GM13976 (cell line): Measurements from ENCODE around the gene UBN1.

Experiments used
- DNase-seq: peaks from one replicate; pipeline ENCODE4 v3.0.0; 2012; ENCODE audit warnings: low spot score
- in situ Hi-C: fragments of 300-500 bp; cut with MboI; formaldehyde crosslinking; loops from one replicate; pipeline ENCODE4 v1.12.0; 2022; ENCODE audit warnings: low sequenced_read_pairs, mixed read lengths, inconsistent platforms; ENCODE audit not compliant: unreplicated experiment
- TF ChIP-seq, protein P1 (sequence below): IDR thresholded peaks from 2 replicates; pipeline ENCODE4 v1.5.1; 2012; ENCODE audit warnings: borderline replicate concordance, mild to moderate bottlenecking; ENCODE audit not compliant: insufficient read depth; ENCODE audit errors: extremely low read depth, missing control alignments, control extremely low read depth

The UBN1 gene

GRCh38 chr16:4890026-4890425 lies 42.7 kb downstream of the UBN1 start:
- TF ChIP-seq, protein P1, sequence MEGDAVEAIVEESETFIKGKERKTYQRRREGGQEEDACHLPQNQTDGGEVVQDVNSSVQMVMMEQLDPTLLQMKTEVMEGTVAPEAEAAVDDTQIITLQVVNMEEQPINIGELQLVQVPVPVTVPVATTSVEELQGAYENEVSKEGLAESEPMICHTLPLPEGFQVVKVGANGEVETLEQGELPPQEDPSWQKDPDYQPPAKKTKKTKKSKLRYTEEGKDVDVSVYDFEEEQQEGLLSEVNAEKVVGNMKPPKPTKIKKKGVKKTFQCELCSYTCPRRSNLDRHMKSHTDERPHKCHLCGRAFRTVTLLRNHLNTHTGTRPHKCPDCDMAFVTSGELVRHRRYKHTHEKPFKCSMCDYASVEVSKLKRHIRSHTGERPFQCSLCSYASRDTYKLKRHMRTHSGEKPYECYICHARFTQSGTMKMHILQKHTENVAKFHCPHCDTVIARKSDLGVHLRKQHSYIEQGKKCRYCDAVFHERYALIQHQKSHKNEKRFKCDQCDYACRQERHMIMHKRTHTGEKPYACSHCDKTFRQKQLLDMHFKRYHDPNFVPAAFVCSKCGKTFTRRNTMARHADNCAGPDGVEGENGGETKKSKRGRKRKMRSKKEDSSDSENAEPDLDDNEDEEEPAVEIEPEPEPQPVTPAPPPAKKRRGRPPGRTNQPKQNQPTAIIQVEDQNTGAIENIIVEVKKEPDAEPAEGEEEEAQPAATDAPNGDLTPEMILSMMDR, result no peak
- DNase-seq, result no peak
- in situ Hi-C loops, result no loop called here

- DNase-seq, result no peak
- TF ChIP-seq, protein P1, result no peak
- in situ Hi-C loops, result no loop called here
Observed at GRCh38 chr16:4890686-4891085, 43.4 kb downstream of the UBN1 start.

- TF ChIP-seq, protein P1, result no peak
- DNase-seq, result no peak
- in situ Hi-C loops, result no loop called here
Observed at GRCh38 chr16:4891097-4891885, 44.0 kb downstream of the UBN1 start.

DNA sequence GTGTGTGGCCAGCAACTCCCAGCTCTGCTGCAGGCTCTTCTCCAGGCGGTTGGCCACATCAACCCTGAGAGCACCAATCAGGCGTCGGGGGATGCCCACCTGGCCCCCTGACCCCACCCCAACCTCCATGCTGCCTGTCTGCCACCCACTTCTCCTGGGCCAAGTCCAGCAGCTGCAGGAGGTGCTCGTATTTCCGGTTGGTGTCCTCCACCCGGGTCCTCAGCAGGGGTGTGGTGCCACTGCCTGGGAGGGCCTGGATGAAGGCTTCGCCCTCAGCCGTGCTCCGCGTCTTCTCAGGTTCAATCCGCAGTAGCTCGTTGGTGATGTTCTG lies 44.6 kb downstream of the UBN1 start:
- DNase-seq, result no peak
- in situ Hi-C loops, result no loop called here
- TF ChIP-seq, protein P1, result no peak

GRCh38 chr16:4892361-4893102 lies 45.3 kb downstream of the UBN1 start:
- TF ChIP-seq, protein P1, result no peak
- no peak for DNase-seq
- in situ Hi-C loops, result no loop called here

DNA sequence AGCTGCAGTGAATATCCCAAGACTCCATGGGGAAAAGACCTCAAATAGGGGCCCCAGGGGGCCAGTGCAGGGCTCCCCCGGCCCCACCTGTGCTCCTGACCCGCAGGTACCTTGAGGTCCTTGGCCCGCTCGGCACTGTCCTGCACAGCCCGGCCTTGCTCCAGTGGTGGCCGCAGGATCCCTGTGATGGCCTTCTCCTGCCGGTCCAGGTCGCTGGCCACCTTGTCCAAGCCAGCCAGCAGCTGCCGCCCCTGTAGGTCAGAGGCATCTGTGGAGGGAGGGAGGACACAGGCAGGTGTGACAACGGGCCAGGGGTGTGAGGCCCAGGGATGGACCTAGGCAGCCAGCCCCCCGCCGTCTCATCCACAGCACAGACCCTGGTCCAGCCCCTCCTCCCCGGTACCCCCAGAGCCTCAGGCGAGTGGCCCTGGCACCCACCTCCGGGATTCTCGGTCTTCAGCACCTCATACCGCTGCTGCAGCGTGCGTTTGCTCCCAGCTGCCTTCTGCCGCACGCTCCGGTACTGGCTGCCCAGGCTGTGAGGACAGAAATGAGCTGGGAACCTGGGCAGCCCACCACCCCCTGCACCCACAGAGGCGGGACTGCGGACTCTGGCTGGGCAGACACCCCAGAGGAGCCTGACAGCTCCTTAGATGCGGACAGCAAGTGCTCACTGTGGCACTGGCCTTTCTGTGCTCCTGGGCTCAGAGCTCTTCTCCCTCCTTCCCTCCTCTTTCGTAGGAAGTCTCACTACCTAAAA lies 46.0 kb downstream of the UBN1 start:
- no peak for DNase-seq
- in situ Hi-C loops, result no loop called here
- TF ChIP-seq, protein P1, result no peak
